ENCODE measurements around the gene SLC46A3. TPM values are rescaled to one million over a fixed set of nuclear protein-coding genes. Genes with fewer than 3 reads are reported as not detected.

Gene SLC46A3
- total RNA-seq, 1 donor from 2014 or later = 6.1 TPM

DNA sequence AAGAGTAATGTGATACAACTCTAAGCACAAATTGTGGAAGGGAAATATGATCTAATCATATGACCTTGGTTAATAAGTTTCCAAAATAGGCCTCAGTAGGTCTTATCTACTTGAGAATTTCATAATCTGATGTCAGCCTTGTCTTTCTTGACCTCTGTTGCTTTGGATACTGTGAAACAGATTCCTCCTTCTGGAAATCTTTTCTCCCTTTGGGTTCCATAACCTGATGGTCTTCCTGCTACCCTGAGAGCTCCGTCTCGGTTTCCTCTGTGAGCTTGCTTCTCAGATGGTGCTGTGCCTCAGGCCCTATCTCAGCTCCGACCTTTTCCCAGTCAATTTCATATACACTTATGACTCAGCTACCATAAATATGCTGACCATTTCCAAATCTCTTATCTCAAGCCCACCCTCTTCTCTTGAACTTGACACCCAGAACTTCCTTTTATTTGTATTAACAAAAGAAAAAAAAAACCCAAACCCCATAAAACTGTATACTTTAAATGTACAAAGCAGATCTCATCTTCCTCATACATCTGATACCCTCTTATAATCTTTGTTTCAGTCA lies 6.4 kb upstream of the SLC46A3 start:
- Histone ChIP-seq H3K9ac (ENCODE audit: low read length) (no peak overlapping the region), H3K9me3 (ENCODE audit: insufficient read depth, low read depth, low read length) (no peaks in the 10 kb centered on the region), H3K79me2 (ENCODE audit: insufficient read depth, low read length) (no peaks in the 10 kb centered on the region), H3K4me2 (ENCODE audit: low read length) (no peak overlapping the region), H3K27ac (ENCODE audit: low read depth, low read length) (no peak overlapping the region), H3K4me3 (ENCODE audit: insufficient read depth, low read depth, low read length) (no peak overlapping the region), H3K27me3 (ENCODE audit: insufficient read depth, low read length) (no peaks in the 10 kb centered on the region), H2AFZ (ENCODE audit: low read depth, low read length) (no peak overlapping the region), H4K20me1 (ENCODE audit: insufficient read depth, low read length) (no peaks in the 10 kb centered on the region), H3K4me1 (ENCODE audit: insufficient read depth, low read length) (no peaks in the 10 kb centered on the region), H3K36me3 (ENCODE audit: insufficient read depth, low read length) (no peaks in the 10 kb centered on the region)
- FAIRE-seq (no peak), DNase-seq (ENCODE audit: low read depth) (no peak)
- Mint-ChIP-seq H3K27ac (ENCODE audit: unreplicated experiment) (no peak overlapping the region), H3K4me1 (ENCODE audit: low read depth, unreplicated experiment) (peaks cover 10% of the 10 kb centered on the region), H3K27me3 (ENCODE audit: low read depth, unreplicated experiment) (no peaks in the 10 kb centered on the region), H3K36me3 (ENCODE audit: low read depth, unreplicated experiment) (no peaks in the 10 kb centered on the region), H3K9me3 (ENCODE audit: unreplicated experiment) (peaks cover 5% of the 10 kb centered on the region), H3K4me3 (ENCODE audit: unreplicated experiment) (no peak overlapping the region)
- TF ChIP-seq, protein P1, sequence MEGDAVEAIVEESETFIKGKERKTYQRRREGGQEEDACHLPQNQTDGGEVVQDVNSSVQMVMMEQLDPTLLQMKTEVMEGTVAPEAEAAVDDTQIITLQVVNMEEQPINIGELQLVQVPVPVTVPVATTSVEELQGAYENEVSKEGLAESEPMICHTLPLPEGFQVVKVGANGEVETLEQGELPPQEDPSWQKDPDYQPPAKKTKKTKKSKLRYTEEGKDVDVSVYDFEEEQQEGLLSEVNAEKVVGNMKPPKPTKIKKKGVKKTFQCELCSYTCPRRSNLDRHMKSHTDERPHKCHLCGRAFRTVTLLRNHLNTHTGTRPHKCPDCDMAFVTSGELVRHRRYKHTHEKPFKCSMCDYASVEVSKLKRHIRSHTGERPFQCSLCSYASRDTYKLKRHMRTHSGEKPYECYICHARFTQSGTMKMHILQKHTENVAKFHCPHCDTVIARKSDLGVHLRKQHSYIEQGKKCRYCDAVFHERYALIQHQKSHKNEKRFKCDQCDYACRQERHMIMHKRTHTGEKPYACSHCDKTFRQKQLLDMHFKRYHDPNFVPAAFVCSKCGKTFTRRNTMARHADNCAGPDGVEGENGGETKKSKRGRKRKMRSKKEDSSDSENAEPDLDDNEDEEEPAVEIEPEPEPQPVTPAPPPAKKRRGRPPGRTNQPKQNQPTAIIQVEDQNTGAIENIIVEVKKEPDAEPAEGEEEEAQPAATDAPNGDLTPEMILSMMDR (IDR thresholded peaks at IDR 0.05; ENCODE audit: insufficient read depth, low read depth, low read length) = no peak
- TF ChIP-seq EZH2 (IDR thresholded peaks at IDR 0.05; ENCODE audit: insufficient read depth, low read length) = no peak

DNA sequence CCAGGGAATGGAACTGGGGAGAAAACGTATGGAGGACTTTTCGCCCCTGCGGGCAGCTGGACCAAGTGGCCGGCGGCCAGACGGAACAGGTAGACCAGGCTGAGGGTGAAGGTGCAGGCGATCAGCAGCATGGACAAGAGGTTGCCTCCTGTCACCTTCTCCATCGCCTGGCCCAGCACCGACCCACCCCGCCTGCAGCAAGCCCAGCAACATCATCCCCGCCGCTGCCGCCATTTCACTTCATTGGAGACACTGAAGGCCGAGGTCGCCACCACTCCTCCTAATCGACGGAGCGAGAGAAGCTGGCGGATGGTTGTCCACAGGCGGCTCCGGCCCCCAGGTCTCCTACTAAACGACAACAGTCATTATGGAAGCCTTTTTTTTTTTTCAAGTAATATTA lies 5.0 kb upstream of the SLC46A3 start:
- H3K36me3 Mint-ChIP-seq (ENCODE audit: low read depth, unreplicated experiment) = no peaks in the 10 kb centered on the region
- no peak overlapping the region for H3K27ac Mint-ChIP-seq (ENCODE audit: unreplicated experiment)
- Histone ChIP-seq H3K9me3 (ENCODE audit: insufficient read depth, low read depth, low read length) (no peaks in the 10 kb centered on the region), H3K4me1 (ENCODE audit: insufficient read depth, low read length) (peaks cover 12% of the 10 kb centered on the region), H3K9ac (ENCODE audit: low read length) (no peak overlapping the region), H4K20me1 (ENCODE audit: insufficient read depth, low read length) (no peaks in the 10 kb centered on the region), H3K27ac (ENCODE audit: low read depth, low read length) (no peak overlapping the region), H3K4me2 (ENCODE audit: low read length) (no peak overlapping the region), H3K27me3 (ENCODE audit: insufficient read depth, low read length) (no peaks in the 10 kb centered on the region), H3K36me3 (ENCODE audit: insufficient read depth, low read length) (no peaks in the 10 kb centered on the region), H3K79me2 (ENCODE audit: insufficient read depth, low read length) (no peaks in the 10 kb centered on the region), H2AFZ (ENCODE audit: low read depth, low read length) (no peak overlapping the region), H3K4me3 (ENCODE audit: insufficient read depth, low read depth, low read length) (no peak overlapping the region)
- no peak for TF ChIP-seq EZH2 (IDR thresholded peaks at IDR 0.05; ENCODE audit: insufficient read depth, low read length)
- TF ChIP-seq, protein P1 (IDR thresholded peaks at IDR 0.05; ENCODE audit: insufficient read depth, low read depth, low read length) = no peak
- FAIRE-seq (no peak), DNase-seq (ENCODE audit: low read depth) (no peak)
- peaks cover 16% of the 10 kb centered on the region for H3K4me1 Mint-ChIP-seq (ENCODE audit: low read depth, unreplicated experiment)
- H3K4me3 Mint-ChIP-seq (ENCODE audit: unreplicated experiment) = no peak overlapping the region
- peaks cover 5% of the 10 kb centered on the region for H3K9me3 Mint-ChIP-seq (ENCODE audit: unreplicated experiment)
- H3K27me3 Mint-ChIP-seq (ENCODE audit: low read depth, unreplicated experiment) = no peaks in the 10 kb centered on the region
